ENCODE measurements around the gene PLAU.

The PLAU gene

GRCh38 chr10:73910764-73911552 is at the start of gene PLAU:
Gene PLAU (plus strand): TSS chr10:73911132. CDS start chr10:73911556, 424 bp downstream.
- DNase-seq, result peak in 7 of 58 donors; percentile 7 to 29 (median 11)

- DNase-seq, result peak in 12 of 58 donors; percentile 20 to 79 (median 38)
Observed at GRCh38 chr10:73862011-73862410, 48.9 kb upstream of the PLAU start.

DNA sequence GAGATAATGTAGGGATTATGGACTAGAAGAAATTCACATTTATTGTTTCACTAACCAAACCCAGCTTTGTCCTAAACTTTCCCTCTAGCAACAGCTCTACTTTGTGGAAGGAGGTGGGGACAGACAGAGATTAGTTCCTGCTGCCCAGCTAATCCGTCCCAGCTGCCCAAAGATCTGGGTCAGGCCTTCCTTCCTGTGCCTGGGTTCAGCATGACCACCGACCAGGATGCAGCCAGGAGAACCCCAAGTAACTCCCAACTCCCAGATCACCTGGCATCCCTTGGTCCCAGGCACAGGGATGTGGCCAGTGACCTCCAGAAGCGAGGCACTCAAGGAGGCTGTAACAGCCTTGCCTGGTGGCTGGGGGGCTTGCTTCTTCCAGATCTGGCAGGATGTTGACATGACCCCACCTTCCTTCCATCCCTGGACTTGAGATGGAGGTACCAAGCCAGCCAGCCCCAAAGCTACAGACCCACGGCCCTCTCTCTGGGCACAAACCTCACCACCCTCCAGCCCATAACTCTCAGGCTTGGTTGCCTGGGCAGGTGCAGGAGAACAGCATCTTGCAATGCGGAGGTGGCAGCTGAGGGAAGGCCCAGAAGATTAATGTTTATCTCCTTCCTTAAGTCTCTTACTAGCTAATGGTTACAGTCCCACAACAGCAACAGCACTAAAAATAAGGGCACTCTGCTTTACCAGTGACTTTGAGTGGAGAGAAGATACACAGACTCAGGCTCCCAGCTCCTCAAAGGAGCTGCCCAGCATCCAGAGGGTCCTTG is 47.7 kb upstream of the PLAU start:
- DNase-seq, result peak in 2 of 58 donors; percentile 17 to 41

- no peak for DNase-seq
Observed at GRCh38 chr10:73864229-73864628, 46.7 kb upstream of the PLAU start.

GRCh38 chr10:73865107-73865458 is 45.8 kb upstream of the PLAU start:
- DNase-seq, result no peak

DNA sequence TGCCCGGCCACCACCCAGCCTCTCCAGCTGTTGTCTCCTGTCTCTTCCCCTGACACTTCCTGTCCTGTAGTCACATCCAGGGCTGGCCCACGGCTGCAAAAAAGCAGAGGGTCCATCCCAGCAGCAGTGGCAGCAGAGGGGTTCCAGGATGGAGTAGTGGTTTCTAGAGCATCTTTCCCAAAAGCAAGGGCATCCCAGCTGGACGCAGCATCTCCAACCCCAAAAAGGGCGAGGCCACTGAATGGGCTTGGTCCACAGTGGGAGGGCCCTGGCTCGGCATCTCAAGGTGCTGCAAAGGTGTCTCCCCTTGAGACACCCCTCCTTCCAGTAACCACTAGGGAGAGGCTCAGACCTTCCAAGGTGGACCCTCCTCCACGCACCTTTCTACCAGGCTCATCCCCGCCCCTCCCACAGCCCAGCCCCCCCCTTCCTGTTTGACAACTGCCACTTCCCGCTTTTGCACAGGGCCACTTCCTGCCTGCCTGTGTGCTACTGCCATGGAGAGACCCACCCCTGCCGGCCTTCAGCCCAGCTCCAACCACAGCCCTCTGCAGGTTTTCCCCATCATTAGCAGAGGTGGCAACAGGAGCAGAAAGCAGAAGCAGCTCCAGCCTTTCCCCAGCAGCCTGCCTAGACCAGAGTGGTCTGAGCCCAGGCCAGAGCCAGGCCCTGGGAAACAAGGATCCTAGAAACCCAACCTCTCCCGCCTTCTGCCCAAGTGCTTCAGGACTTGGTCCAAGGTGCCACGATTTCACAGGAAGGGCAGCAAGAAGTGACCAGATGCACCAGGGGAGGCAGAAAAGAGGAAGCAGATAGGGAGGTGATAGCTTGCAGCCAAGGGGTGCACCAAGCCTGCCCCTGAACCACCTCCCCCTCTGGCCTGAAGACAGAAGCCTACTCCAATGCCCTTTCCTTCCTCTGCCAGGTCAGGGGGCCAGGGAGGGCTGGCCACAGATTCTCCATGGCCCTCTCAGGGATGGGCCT is 45.2 kb upstream of the PLAU start:
- DNase-seq, result peak in 3 of 58 donors; percentile 10 to 23 (median 20)

- no peak for DNase-seq
Observed at GRCh38 chr10:73866621-73867020, 44.3 kb upstream of the PLAU start.

DNA sequence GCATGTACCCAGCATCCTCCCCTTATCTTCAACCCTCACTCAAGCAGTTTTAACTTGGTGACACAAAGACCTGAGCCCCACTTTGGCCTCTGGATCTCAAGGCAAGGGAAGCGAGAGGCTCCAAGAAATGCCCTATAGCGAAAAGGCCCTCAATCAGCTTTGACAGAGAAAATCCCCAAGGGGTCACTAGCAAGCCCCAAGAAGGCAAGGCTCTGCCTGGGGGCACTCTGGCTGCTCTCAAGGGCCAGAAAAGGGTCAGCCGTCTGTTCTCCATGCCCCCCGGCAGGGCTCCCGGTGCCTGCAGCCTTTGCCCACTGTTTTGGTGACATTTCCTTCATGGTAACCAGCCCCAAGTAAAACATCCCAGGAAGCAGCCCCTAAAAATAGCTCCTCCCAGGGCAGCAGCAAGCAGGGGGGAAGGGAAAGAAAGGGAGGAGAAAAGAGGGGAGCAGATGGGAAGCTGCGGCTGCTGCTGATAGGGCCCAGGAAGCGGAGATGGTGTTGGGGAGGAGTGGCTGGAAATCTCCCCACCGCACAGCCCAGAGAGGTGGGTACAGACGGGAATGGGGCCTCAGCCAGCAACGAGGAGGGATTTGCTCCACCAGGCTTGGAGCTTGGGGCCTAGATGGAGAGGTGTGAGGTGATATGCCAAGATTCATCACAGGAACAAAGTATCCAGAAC is 43.7 kb upstream of the PLAU start:
- peak in 28 of 58 donors; percentile 18 to 76 (median 44) for DNase-seq

DNA sequence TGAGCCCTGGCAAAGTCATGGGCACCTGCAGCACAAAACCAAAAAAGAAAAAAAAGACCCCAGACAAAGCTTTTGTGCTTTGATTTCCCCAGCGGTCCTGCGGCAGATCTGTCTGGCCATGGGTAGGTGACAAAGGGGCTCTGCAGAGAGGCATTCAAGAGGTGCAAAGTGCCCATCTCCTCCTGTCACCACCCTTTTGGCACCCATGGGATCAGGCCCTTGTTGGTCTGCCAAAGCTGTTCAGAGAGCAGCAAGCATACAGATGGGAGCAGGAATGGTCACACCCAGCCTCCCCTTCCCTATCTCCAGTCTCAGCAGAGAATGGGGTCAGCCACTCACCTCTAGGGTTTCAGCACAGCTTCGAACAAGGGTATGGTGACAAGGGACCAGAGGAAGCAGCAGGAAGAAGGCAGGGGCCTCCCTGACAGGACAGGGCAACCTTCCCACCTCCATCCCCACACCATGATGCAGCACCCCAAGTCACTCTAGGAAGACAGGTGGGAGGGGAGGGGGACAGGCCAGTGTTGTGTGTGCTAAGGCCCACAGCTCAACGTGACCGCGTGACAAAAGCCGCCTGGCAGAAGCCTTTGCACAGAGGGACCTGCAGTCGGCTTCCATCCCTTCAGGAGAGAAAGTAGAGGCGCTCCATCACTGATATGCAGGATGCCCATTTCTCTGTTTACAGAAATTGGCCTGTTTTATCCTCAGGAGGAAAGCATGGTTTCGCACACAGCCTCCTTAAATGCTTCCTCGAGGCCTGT is 42.9 kb upstream of the PLAU start:
- no peak for DNase-seq

DNA sequence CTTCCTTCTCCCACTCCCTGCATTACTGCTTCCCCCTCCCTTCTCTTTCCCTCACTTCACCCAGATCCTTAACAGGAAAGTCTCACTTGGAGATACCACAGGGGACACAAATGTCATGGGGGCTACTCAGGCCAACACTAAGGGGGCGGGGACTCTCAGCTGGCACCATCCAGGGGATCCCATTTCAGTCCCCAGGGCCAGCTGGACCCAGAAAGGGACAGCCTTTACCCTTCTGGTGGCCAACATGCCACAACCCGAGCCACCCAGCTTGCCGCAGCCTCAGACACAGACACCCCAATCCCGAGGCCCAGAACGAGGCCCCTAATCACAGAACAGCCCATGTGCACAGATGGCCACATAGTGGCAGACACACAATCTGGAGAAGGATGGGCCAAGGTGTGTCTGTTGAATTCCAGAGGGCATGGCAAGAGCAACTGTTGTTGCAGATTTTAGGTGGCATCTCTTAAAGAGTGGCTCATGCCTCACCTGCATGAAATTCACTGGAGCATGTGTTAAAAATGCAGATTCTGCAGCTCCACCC is 42.2 kb upstream of the PLAU start:
- no peak for DNase-seq

GRCh38 chr10:73871295-73872189 is 39.4 kb upstream of the PLAU start:
- DNase-seq, result no peak

DNA sequence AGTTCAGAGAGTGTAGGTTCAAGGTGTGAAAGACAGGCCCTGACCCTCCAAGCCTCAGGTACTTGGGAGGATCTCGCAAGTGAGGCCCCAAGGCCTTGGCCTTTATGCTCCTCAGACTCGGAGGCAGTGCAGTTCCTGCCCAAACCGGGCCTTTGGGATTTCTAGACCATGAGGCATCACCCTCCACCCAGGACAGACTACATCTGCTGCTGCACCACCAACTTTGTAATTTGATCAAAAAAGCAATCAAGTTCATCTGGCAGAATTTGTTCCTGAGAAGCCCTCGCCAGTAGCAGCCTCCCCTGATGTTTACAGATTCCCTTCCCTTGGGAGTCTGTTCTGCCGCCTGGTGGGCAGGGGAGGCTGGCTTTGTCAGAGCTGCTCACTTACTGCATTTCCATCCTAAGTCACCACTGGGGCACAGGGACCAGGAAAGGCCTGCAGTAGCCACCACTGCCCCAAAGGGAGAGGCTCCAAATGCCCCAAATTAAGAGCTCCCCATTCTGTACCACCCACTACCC is 38.7 kb upstream of the PLAU start:
- DNase-seq, result peak in 19 of 58 donors; percentile 20 to 77 (median 40)

DNA sequence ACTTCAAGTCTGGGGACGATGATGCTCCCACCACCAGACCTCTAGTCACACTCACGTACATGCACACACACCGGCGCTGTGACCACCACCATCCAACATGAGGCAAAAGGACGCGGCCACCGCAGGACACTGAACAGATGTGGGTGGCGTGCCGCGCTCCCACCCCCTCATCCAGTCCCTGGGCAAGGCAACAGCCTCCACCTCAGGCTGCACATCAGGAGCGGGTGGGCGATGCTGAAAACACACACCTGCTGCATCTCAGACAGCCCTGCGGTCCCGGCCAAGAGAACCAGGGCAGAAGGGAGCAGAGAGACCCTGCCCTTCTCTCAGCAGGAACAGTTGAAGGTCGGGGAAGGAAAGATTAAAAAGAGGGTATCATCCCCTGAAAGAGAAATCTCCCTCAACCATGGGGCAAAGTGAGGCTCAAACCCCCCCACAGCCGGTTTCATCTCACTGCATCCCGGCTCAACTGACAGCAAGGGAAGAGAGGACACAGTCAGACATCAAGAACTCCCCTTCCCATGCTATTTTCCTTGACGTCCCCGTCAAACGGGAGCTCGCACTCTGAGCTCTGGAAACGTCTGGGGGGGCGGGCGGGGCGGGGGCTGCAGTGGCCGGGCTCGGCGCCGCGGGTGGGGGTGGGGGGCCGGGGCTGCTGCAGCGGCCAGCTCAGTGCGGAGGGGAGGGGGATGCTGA is 37.6 kb upstream of the PLAU start:
- DNase-seq, result no peak

- DNase-seq, result no peak
Observed at GRCh38 chr10:73873838-73874215, 37.1 kb upstream of the PLAU start.

DNA sequence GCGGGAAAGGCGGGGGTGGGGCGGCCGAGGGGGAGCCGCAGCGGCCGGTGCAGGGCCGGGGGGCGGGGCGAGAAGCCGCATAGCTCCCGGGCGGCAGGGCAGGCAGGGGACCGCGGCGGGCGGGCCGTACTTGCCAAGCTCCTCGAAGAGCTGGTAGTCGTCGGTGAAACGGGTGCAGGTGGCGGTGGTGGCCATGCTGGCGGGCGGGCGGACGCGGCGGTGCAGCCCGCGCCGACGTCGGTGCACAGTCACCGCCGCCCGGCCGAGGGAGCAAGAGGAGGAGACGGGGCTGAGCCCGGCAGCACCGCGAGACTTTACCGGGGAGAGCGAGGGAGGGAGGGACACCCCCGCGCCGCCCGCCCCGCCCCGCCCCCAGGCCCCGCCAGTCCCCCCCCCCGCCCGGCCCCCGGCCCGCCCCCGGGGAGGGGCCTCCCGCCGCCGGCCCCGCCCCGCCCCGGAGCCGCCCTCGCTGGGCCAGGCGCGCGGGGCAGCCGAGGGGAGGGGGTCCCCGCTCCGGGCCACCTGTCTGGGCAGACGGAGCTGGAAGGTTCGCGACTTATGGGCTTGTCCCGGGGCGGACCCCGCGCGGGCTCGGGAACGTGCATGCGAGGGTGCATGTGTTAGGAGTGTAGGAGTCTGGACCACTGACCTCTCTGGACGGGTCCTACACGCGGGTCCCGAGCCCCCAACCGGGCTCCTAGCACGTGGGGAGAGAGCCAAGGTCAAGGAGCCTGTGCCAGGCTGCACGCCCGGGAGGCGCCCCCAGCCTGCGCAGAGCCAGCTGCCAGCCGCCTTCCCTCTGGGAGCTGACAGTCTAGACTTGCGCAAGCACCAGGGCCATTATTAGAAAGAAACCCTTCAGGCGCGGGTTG is 36.4 kb upstream of the PLAU start, which contains the start of gene CAMK2G:
CAMK2G (minus strand) TSS at position 289 of the 872 bp plus-strand sequence; CDS start at position 195, 94 bp downstream.
- peak in 54 of 58 donors; percentile 24 to 87 (median 62) for DNase-seq

- no peak for DNase-seq
Observed at GRCh38 chr10:73875139-73875475, 35.8 kb upstream of the PLAU start.

DNA sequence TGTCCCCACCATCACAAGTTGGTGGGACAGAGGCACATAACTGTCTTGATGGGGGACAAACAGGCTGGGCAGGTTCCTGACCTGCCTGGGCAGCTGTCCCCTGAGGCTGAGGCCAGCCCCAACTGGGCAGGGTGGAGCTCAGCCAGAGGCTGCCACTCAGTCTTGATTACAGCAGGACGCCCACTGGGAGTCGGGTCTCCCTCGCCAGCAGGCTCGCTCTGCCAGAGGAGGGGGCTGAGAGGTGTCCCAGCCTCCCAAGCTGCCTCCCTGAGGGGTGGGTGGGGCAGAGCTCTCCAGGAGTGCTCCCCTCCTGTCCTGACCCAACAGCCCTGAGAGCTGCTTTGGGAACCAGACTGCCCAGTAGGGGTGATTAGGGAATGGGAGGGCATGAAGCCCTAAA is 34.8 kb upstream of the PLAU start:
- DNase-seq, result no peak
